GM15510 (cell line): ENCODE results near the gene GNAQ.

ENCODE experiments used
- POLR2A ChIP-seq: IDR thresholded peaks from 3 replicates; pipeline ENCODE4 v1.6.1; 2011; ENCODE audit warnings: borderline replicate concordance; ENCODE audit not compliant: insufficient read length; ENCODE audit errors: extremely low read depth

Gene GNAQ

GRCh38 chr9:77802064-77802463, 229.5 kb downstream of the GNAQ start:
- TF ChIP-seq POLR2A, result no peak

GRCh38 chr9:77800924-77801551, 230.6 kb downstream of the GNAQ start:
- no peak for TF ChIP-seq POLR2A

- TF ChIP-seq POLR2A, result no peak
These were observed 233.5 kb downstream of the GNAQ start for GRCh38 chr9:77798140-77798539.

- TF ChIP-seq POLR2A, result no peak
These were observed 236.6 kb downstream of the GNAQ start for GRCh38 chr9:77794985-77795384.

- no peak for TF ChIP-seq POLR2A
These were observed 237.8 kb downstream of the GNAQ start for GRCh38 chr9:77793849-77794248.

- no peak for TF ChIP-seq POLR2A
These were observed 241.7 kb downstream of the GNAQ start for GRCh38 chr9:77789891-77790290.

GRCh38 chr9:77785341-77785740, 246.3 kb downstream of the GNAQ start:
- TF ChIP-seq POLR2A, result no peak

- TF ChIP-seq POLR2A, result no peak
These were observed 248.1 kb downstream of the GNAQ start for GRCh38 chr9:77783518-77783917.

- no peak for TF ChIP-seq POLR2A
These were observed 252.6 kb downstream of the GNAQ start for GRCh38 chr9:77779010-77779409.

- TF ChIP-seq POLR2A, result no peak
These were observed 258.2 kb downstream of the GNAQ start for GRCh38 chr9:77773381-77773780.

- no peak for TF ChIP-seq POLR2A
These were observed 259.0 kb downstream of the GNAQ start for GRCh38 chr9:77772646-77773045.

GRCh38 chr9:77771171-77771570, 260.4 kb downstream of the GNAQ start:
- TF ChIP-seq POLR2A, result no peak

- TF ChIP-seq POLR2A, result no peak
These were observed 261.3 kb downstream of the GNAQ start for GRCh38 chr9:77770340-77770739.

- TF ChIP-seq POLR2A, result no peak
These were observed 262.4 kb downstream of the GNAQ start for GRCh38 chr9:77769246-77769645.

- no peak for TF ChIP-seq POLR2A
These were observed 265.0 kb downstream of the GNAQ start for GRCh38 chr9:77766587-77766986.

- no peak for TF ChIP-seq POLR2A
These were observed 265.8 kb downstream of the GNAQ start for GRCh38 chr9:77765781-77766259.
